ENCODE results near the gene SASH3.

The SASH3 gene

GRCh38 chrX:129769467-129770154 is 10.1 kb upstream of the SASH3 start:
- no peak for TF ChIP-seq CTCF (IDR thresholded peaks at IDR 0.05; ENCODE audit: unreplicated experiment in 3 of 3)
- H3K4me1 Mint-ChIP-seq: no peaks in the 10 kb centered on the region
- no peak overlapping the region for H3K4me3 Mint-ChIP-seq
- no peaks in the 10 kb centered on the region for H3K36me3 Mint-ChIP-seq (ENCODE audit: low read depth)
- no peak overlapping the region for H3K27ac Mint-ChIP-seq
- peaks cover 6% of the 10 kb centered on the region for H3K9me3 Mint-ChIP-seq
- peaks cover 4% of the 10 kb centered on the region for H3K27me3 Mint-ChIP-seq (ENCODE audit: low read depth)

- Mint-ChIP-seq H3K27ac (no peak overlapping the region), H3K36me3 (ENCODE audit: low read depth) (no peaks in the 10 kb centered on the region), H3K4me1 (no peaks in the 10 kb centered on the region), H3K27me3 (ENCODE audit: low read depth) (peaks cover 4% of the 10 kb centered on the region), H3K9me3 (peaks cover 4% of the 10 kb centered on the region), H3K4me3 (no peak overlapping the region)
- TF ChIP-seq CTCF (IDR thresholded peaks at IDR 0.05; ENCODE audit: unreplicated experiment in 3 of 3): no peak
Measured at GRCh38 chrX:129771266-129771995, 8.3 kb upstream of the SASH3 start.

GRCh38 chrX:129772796-129773431 is 6.8 kb upstream of the SASH3 start:
- no peak overlapping the region for H3K27ac Mint-ChIP-seq
- no peaks in the 10 kb centered on the region for H3K9me3 Mint-ChIP-seq
- H3K4me3 Mint-ChIP-seq: no peak overlapping the region
- H3K36me3 Mint-ChIP-seq (ENCODE audit: low read depth): no peaks in the 10 kb centered on the region
- H3K27me3 Mint-ChIP-seq (ENCODE audit: low read depth): no peaks in the 10 kb centered on the region
- no peak for TF ChIP-seq CTCF (IDR thresholded peaks at IDR 0.05; ENCODE audit: unreplicated experiment in 3 of 3)
- no peaks in the 10 kb centered on the region for H3K4me1 Mint-ChIP-seq

- no peak overlapping the region for H3K27ac Mint-ChIP-seq
- H3K9me3 Mint-ChIP-seq: no peaks in the 10 kb centered on the region
- no peak overlapping the region for H3K4me3 Mint-ChIP-seq
- no peak for TF ChIP-seq CTCF (IDR thresholded peaks at IDR 0.05; ENCODE audit: unreplicated experiment in 3 of 3)
- H3K4me1 Mint-ChIP-seq: no peaks in the 10 kb centered on the region
- no peaks in the 10 kb centered on the region for H3K36me3 Mint-ChIP-seq (ENCODE audit: low read depth)
- no peaks in the 10 kb centered on the region for H3K27me3 Mint-ChIP-seq (ENCODE audit: low read depth)
Measured at GRCh38 chrX:129773649-129774458, 5.9 kb upstream of the SASH3 start.

- H3K4me1 Mint-ChIP-seq: peaks cover 3% of the 10 kb centered on the region
- no peak for TF ChIP-seq CTCF (IDR thresholded peaks at IDR 0.05; ENCODE audit: unreplicated experiment in 3 of 3)
Measured at GRCh38 chrX:129777218-129778030, 2.3 kb upstream of the SASH3 start.

More at GRCh38 chrX:129777218-129778030, 2.3 kb upstream of the SASH3 start:
- Mint-ChIP-seq H3K36me3 (ENCODE audit: low read depth) (no peaks in the 10 kb centered on the region), H3K27me3 (ENCODE audit: low read depth) (no peaks in the 10 kb centered on the region), H3K9me3 (peaks cover 6% of the 10 kb centered on the region), H3K4me3 (no peak overlapping the region), H3K27ac (no peak overlapping the region)
